A549 treated with CpdA at 1 μM for 4 hours (cell line): ENCODE data around the gene PRR27. TPM values are rescaled to one million over a fixed set of nuclear protein-coding genes. Genes with fewer than 3 reads are reported as not detected.

Experiments
- total RNA-seq: library from RNA; stranded (reverse); fragments of 200-300 nt; extraction: Qiagen RNA extraction; gene quantifications from 5 replicates; pipeline ENCODE4 v1.2.3, GENCODE V29; 2022; ENCODE audit warnings: low read depth

The PRR27 gene
- not detected in 5 replicates for total RNA-seq

DNA sequence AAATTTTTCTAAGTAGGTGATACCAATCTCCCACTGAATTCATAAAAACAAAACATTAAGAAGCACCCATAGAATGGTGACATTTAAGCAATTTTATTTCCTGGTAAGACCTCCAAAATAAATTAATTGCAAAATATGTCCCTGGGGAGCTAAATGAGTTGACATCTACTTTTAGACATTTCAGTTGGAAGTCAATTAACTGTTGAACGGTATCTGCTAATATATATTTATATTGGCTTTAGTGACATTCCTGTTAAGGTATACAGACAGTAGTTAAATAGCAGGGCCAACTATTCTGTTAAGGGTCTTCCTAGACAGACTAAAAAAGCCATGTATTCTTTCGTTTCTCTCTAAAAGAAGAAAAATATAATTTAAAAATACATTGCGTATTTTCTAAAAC lies at the start of gene PRR27:
PRR27 (plus strand) TSS at position 301 of the 400 bp plus-strand sequence. CDS start 139 bp downstream, outside the sequence.

DNA sequence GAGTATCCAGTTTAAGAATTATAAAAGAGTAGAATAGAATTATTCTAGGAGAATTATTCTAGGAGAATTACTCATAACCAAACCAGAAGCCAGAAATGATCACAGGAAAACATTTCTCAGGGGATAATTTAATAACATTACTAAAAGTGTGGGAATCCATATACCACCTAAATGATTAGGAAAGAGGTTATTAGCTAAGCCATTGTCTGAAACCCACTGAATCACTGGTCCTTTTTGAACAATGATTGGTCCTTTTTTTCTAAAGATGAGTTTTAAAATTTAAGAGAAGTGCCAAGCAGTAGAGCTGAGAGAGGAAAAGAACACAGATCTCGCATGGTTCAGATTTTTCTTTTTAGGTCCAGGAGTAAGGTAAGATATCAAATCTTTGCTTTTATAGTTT lies 41.4 kb downstream of the PRR27 start, which contains the start of gene ODAM:
ODAM (plus strand) TSS at position 301 of the 400 bp plus-strand sequence. CDS start 819 bp downstream, outside the sequence.

Other genes starting within 250 kb of the PRR27 start
- gene CSN1S1, start 223.2 kb upstream of the PRR27 start, total RNA-seq = not detected in 5 replicates
- gene CSN2, start 188.5 kb upstream of the PRR27 start, total RNA-seq = not detected in 5 replicates
- not detected in 5 replicates for gene STATH, start 158.3 kb upstream of the PRR27 start, total RNA-seq
- not detected in 5 replicates for gene HTN3, start 125.8 kb upstream of the PRR27 start, total RNA-seq
- gene HTN1, start 103.8 kb upstream of the PRR27 start, total RNA-seq = not detected in 5 replicates
- not detected in 5 replicates for gene ODAM, start 41.5 kb downstream of the PRR27 start, total RNA-seq
- gene FDCSP, start 71.9 kb downstream of the PRR27 start, total RNA-seq = not detected in 5 replicates
- not detected in 5 replicates for gene CSN3, start 88.4 kb downstream of the PRR27 start, total RNA-seq
- gene CABS1, start 180.7 kb downstream of the PRR27 start, total RNA-seq = not detected in 5 replicates
- gene SMR3A, start 206.5 kb downstream of the PRR27 start, total RNA-seq = not detected in 5 replicates
- not detected in 5 replicates for gene SMR3B, start 228.9 kb downstream of the PRR27 start, total RNA-seq
- gene OPRPN, start 243.7 kb downstream of the PRR27 start, total RNA-seq = not detected in 5 replicates